IPS-18a (cell line): Measurements from ENCODE around the gene MKNK1.

ENCODE experiments used
- H3K27ac ChIP-seq: one replicate; pipeline ENCODE4 v1.5.1; 2013; ENCODE audit warnings: low read length
- H3K27me3 ChIP-seq: one replicate; pipeline ENCODE4 v1.6.1; 2013; ENCODE audit warnings: mild to moderate bottlenecking, low read length; ENCODE audit not compliant: control insufficient read depth, insufficient read depth
- H3K36me3 ChIP-seq: one replicate; pipeline ENCODE4 v1.6.1; 2013; ENCODE audit warnings: low read depth, low read length; ENCODE audit not compliant: control insufficient read depth
- H3K4me1 ChIP-seq: one replicate; pipeline ENCODE4 v1.6.1; 2013; ENCODE audit warnings: low read depth, low read length; ENCODE audit not compliant: control insufficient read depth
- H3K4me3 ChIP-seq: one replicate; pipeline ENCODE4 v1.5.1; 2013; ENCODE audit warnings: low read length
- H3K9ac ChIP-seq: one replicate; pipeline ENCODE4 v1.6.1; 2013; ENCODE audit warnings: mild to moderate bottlenecking, low read length, moderate library complexity
- H3K9me3 ChIP-seq: one replicate; pipeline ENCODE4 v1.6.1; 2013; ENCODE audit warnings: low read depth, low read length; ENCODE audit not compliant: control insufficient read depth

Gene MKNK1

DNA sequence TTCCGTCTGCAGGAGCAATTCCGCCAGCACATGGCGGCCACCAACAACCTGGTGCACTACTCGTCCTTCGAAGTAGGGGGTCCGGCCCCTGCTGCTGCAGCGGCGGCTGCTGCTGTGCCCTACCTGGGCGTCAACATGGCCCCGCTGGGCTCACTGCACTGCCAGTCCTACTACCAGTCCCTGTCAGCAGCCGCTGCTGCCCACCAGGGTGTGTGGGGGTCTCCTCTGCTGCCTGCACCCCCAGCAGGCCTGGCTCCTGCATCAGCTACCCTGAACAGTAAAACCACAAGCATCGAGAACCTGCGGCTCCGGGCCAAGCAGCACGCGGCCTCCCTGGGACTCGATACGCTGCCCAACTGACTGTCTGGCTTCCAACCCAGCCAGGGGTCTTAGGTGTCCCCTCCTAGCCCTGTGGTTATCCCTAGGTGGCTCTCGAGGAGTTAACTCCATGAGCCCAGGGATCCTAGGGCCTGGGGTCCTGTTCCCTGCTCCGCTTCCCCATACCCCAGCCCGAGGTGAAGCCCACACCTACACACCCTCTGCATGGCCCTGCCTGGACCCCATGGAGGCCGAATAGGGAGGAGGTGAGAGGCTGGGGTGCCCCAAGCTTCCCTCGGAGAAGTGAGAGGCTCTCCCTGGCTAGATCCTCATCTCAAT lies 91.8 kb downstream of the MKNK1 start:
- Histone ChIP-seq H3K9ac (no peak overlapping the region), H3K27me3 (peaks cover 33% of the 10 kb centered on the region), H3K9me3 (no peaks in the 10 kb centered on the region), H3K27ac (no peak overlapping the region), H3K4me3 (no peak overlapping the region), H3K36me3 (no peaks in the 10 kb centered on the region), H3K4me1 (peaks cover 20% of the 10 kb centered on the region)

DNA sequence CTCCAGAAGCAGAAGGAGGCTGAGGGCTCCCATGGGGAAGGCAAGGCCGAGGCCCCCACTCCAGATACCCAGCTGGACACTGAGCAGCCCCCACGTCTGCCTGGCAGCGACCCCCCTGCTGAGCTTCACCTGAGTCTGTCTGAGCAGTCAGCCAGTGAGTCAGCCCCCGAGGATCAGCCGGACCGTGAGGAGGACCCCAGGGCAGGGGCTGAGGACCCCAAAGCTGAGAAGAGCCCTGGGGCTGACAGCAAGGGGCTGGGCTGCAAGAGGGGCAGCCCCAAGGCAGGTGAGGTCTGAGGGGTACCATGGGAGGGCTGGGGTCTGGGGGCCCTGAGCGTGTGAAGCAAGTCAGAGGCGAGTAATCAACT lies 93.1 kb downstream of the MKNK1 start:
- peaks cover 8% of the 10 kb centered on the region for H3K4me1 ChIP-seq
- H3K36me3 ChIP-seq = no peaks in the 10 kb centered on the region
- no peak overlapping the region for H3K4me3 ChIP-seq
- no peak overlapping the region for H3K9ac ChIP-seq
- no peak overlapping the region for H3K27ac ChIP-seq
- H3K27me3 ChIP-seq = peaks cover 23% of the 10 kb centered on the region
- H3K9me3 ChIP-seq = no peaks in the 10 kb centered on the region

DNA sequence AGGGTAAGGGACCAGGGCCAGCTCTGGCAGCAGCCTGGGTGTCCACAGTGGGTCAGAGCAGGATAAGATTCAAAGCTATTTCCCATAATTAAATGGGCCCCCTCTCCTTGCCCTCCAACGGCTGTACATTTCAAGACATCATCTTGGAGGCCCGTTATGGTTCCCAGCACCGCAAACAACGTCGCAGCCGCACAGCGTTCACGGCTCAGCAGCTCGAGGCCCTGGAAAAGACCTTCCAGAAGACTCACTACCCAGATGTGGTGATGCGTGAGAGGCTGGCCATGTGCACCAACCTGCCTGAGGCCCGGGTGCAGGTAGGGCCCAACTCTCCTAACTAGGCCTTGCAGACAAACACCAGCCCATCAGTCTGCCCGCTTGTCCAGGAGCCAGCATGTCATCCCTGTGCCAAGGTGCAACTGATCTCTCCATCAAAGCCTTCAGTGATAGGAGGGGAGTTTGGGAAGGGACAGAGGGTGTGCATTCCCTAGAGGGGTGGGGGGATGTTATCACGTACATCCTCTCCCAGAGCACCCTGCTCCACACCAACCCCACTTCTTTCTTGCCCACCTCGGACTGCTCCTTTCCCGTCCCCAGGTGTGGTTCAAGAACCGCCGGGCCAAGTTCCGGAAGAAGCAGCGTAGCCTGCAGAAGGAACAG lies 93.6 kb downstream of the MKNK1 start:
- Histone ChIP-seq H3K9me3 (no peaks in the 10 kb centered on the region), H3K27ac (no peak overlapping the region), H3K4me1 (peaks cover 8% of the 10 kb centered on the region), H3K9ac (no peak overlapping the region), H3K36me3 (no peaks in the 10 kb centered on the region), H3K27me3 (peaks cover 18% of the 10 kb centered on the region), H3K4me3 (no peak overlapping the region)

DNA sequence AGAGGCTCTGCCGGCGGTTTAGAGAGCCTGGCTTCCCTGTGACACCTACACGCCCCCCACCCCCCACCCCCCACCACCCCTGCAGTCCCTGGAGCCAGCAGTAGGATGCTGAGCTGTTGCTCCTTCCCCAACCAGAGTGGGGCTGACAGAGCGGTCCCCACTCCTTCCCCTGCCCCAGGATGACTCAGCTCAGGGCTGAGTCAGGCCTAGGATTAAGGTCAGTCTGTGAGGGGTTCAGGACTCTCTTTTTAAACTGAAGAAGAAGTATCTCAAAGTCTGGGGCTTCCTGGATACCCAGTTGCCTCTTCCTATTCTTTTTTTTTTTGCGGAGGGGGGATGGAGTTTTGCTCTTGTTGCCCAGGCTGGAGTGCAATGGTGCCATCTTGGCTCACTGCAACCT lies 95.3 kb downstream of the MKNK1 start:
- H3K4me3 ChIP-seq = no peak overlapping the region
- no peak overlapping the region for H3K27ac ChIP-seq
- H3K27me3 ChIP-seq = peaks cover 5% of the 10 kb centered on the region
- no peaks in the 10 kb centered on the region for H3K9me3 ChIP-seq
- no peak overlapping the region for H3K9ac ChIP-seq
- no peaks in the 10 kb centered on the region for H3K36me3 ChIP-seq
- peaks cover 8% of the 10 kb centered on the region for H3K4me1 ChIP-seq
